ENCODE measurements around the gene EXOC6.

Gene EXOC6

DNA sequence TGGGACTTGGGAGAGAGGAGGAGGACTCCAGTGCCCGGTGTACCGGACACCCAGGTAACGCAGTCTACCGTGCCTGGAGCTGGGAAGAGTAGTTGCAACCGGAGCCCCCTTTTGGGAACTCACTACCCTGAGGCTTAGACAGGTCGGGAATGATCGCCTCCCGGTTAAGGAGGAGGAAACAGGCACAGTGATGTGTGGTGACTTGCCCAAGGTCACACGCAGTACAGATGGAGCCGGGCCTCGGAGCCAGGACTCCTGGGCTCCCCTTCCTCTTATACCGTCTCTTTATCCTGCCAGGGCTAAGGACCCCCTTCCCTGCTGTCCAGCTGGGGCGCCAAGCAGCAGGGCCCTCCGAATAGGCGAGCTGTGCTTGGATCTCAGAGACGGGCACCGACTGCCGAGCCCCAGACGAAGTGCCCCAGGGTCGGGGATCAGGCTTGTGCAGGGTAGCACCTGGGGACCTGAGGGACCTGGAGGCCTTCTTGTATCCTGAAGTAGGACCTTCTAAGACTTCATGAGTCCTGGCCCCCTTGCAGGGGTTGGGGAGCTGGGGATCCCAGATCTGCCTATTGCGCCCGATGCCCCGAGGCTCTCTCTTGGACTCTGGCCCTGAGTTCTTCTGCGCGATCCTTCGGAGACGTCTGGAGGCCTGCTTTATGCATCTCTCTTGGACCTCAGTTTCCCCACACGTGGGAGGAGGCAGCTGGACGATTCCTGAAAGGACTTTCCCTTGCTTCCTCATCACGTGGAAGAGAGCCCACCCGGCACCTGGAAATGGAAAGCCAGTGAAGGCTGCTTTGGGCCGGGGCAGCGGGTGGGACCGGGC, 224.6 kb downstream of the EXOC6 start:
- H3K4me1 ChIP-seq (ENCODE audit: control insufficient read depth, insufficient read depth, low read length, unreplicated experiment): peaks cover 8% of the 10 kb centered on the region
- no peaks in the 10 kb centered on the region for H3K79me2 ChIP-seq (ENCODE audit: control insufficient read depth, insufficient read depth, low read length, unreplicated experiment)
- H3K4me3 ChIP-seq (ENCODE audit: low read depth, low read length): peak overlapping the region; percentile 73
- H2AFZ ChIP-seq (ENCODE audit: low read length, unreplicated experiment): no peak overlapping the region
- H3K27ac ChIP-seq (ENCODE audit: low read depth, low read length): no peak overlapping the region
- H3K36me3 ChIP-seq (ENCODE audit: insufficient read depth, low read length): no peaks in the 10 kb centered on the region
- H3K27me3 ChIP-seq (ENCODE audit: insufficient read depth, low read length): peaks cover 94% of the 10 kb centered on the region

DNA sequence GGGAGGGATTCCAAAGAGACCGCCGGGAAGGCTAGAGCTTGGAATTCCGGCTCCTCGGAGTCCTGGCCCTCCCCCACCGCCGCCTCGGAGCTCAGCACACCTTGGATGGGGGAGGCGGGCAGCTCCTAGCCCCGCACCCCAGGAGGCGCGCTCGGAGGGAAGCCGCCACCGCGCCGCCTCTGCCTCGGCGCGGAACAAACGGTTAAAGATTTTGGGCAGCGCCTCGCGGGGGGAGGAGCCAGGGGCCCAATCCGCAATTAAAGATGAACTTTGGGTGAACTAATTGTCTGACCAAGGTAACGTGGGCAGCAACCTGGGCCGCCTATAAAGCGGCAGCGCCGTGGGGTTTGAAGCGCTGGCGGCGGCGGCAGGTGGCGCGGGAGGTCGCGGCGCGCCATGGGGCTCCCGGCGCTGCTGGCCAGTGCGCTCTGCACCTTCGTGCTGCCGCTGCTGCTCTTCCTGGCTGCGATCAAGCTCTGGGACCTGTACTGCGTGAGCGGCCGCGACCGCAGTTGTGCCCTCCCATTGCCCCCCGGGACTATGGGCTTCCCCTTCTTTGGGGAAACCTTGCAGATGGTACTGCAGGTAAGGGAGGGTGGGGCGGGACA, 225.3 kb downstream of the EXOC6 start, which contains the start of gene CYP26A1:
TSS of gene CYP26A1 (plus strand) at position 355 of the 608 bp plus-strand sequence. CDS start at position 397, 42 bp downstream.
- peak within 1 kb of the TSS; percentile 54; the same call in 1 of the 2 replicates for H3K4me3 ChIP-seq (ENCODE audit: low read depth, low read length)
- H3K27me3 ChIP-seq (ENCODE audit: insufficient read depth, low read length): peaks cover 91% of the 10 kb centered on the region
- H3K4me1 ChIP-seq (ENCODE audit: control insufficient read depth, insufficient read depth, low read length, unreplicated experiment): peaks cover 8% of the 10 kb centered on the region
- no peaks in the 10 kb centered on the region for H3K79me2 ChIP-seq (ENCODE audit: control insufficient read depth, insufficient read depth, low read length, unreplicated experiment)
- H2AFZ ChIP-seq (ENCODE audit: low read length, unreplicated experiment): no peak within 1 kb of the TSS
- H3K36me3 ChIP-seq (ENCODE audit: insufficient read depth, low read length): no peaks in the 10 kb centered on the region
- no peak within 1 kb of the TSS for H3K27ac ChIP-seq (ENCODE audit: low read depth, low read length)

DNA sequence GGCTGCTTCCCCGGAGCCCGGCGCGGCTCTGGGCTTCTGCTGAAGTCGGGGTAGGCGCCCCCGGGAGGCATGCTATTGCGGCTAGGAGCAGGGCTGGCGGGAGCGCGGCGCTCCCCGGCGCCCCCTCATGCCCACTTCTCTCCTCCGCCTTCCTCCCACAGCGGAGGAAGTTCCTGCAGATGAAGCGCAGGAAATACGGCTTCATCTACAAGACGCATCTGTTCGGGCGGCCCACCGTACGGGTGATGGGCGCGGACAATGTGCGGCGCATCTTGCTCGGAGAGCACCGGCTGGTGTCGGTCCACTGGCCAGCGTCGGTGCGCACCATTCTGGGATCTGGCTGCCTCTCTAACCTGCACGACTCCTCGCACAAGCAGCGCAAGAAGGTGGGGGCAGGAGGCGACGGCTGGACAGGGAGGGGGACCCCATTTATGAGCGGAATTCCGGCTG, 225.9 kb downstream of the EXOC6 start:
- Histone ChIP-seq H3K27me3 (ENCODE audit: insufficient read depth, low read length) (peaks cover 86% of the 10 kb centered on the region), H3K79me2 (ENCODE audit: control insufficient read depth, insufficient read depth, low read length, unreplicated experiment) (no peaks in the 10 kb centered on the region), H2AFZ (ENCODE audit: low read length, unreplicated experiment) (no peak overlapping the region), H3K36me3 (ENCODE audit: insufficient read depth, low read length) (no peaks in the 10 kb centered on the region), H3K27ac (ENCODE audit: low read depth, low read length) (no peak overlapping the region), H3K4me1 (ENCODE audit: control insufficient read depth, insufficient read depth, low read length, unreplicated experiment) (peaks cover 8% of the 10 kb centered on the region), H3K4me3 (ENCODE audit: low read depth, low read length) (peak overlapping the region; percentile 54; the same call in 1 of the 2 replicates)

DNA sequence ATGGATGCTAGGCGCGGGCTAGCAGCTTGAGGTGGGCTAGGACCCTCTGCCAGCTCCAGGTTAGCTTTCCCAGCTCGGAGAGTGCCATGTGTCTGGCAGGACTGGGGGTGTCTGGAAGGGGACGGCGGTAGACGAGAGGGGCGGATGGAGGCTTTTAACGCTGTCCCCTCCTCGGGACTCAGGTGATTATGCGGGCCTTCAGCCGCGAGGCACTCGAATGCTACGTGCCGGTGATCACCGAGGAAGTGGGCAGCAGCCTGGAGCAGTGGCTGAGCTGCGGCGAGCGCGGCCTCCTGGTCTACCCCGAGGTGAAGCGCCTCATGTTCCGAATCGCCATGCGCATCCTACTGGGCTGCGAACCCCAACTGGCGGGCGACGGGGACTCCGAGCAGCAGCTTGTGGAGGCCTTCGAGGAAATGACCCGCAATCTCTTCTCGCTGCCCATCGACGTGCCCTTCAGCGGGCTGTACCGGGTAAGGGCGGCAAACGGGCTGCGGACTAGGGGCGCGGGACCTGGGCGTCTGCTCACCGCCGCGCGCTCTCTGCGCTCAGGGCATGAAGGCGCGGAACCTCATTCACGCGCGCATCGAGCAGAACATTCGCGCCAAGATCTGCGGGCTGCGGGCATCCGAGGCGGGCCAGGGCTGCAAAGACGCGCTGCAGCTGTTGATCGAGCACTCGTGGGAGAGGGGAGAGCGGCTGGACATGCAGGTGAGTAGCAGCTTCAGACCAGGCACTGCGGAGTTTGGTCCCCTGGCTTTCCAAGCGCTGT, 226.5 kb downstream of the EXOC6 start:
- H3K27ac ChIP-seq (ENCODE audit: low read depth, low read length): no peak overlapping the region
- H3K27me3 ChIP-seq (ENCODE audit: insufficient read depth, low read length): peaks cover 82% of the 10 kb centered on the region
- peaks cover 8% of the 10 kb centered on the region for H3K4me1 ChIP-seq (ENCODE audit: control insufficient read depth, insufficient read depth, low read length, unreplicated experiment)
- no peak overlapping the region for H2AFZ ChIP-seq (ENCODE audit: low read length, unreplicated experiment)
- no peaks in the 10 kb centered on the region for H3K36me3 ChIP-seq (ENCODE audit: insufficient read depth, low read length)
- peak overlapping the region; percentile 54; the same call in 1 of the 2 replicates for H3K4me3 ChIP-seq (ENCODE audit: low read depth, low read length)
- no peaks in the 10 kb centered on the region for H3K79me2 ChIP-seq (ENCODE audit: control insufficient read depth, insufficient read depth, low read length, unreplicated experiment)

- Histone ChIP-seq H2AFZ (ENCODE audit: low read length, unreplicated experiment) (no peak overlapping the region), H3K4me1 (ENCODE audit: control insufficient read depth, insufficient read depth, low read length, unreplicated experiment) (peaks cover 13% of the 10 kb centered on the region), H3K27ac (ENCODE audit: low read depth, low read length) (no peak overlapping the region), H3K36me3 (ENCODE audit: insufficient read depth, low read length) (no peaks in the 10 kb centered on the region), H3K79me2 (ENCODE audit: control insufficient read depth, insufficient read depth, low read length, unreplicated experiment) (no peaks in the 10 kb centered on the region), H3K4me3 (ENCODE audit: low read depth, low read length) (no peak overlapping the region), H3K27me3 (ENCODE audit: insufficient read depth, low read length) (peaks cover 74% of the 10 kb centered on the region)
Measured at GRCh38 chr10:93075369-93076221, 227.3 kb downstream of the EXOC6 start.

DNA sequence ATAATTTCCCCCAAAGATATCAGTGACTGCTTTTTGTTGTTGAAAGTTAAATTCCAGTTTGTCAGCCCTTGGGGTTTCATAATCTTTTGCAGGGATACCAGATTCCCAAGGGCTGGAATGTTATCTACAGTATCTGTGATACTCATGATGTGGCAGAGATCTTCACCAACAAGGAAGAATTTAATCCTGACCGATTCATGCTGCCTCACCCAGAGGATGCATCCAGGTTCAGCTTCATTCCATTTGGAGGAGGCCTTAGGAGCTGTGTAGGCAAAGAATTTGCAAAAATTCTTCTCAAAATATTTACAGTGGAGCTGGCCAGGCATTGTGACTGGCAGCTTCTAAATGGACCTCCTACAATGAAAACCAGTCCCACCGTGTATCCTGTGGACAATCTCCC, 228.6 kb downstream of the EXOC6 start:
- Histone ChIP-seq H3K36me3 (ENCODE audit: insufficient read depth, low read length) (no peaks in the 10 kb centered on the region), H3K4me3 (ENCODE audit: low read depth, low read length) (no peak overlapping the region), H3K27ac (ENCODE audit: low read depth, low read length) (no peak overlapping the region), H3K4me1 (ENCODE audit: control insufficient read depth, insufficient read depth, low read length, unreplicated experiment) (peaks cover 11% of the 10 kb centered on the region), H3K79me2 (ENCODE audit: control insufficient read depth, insufficient read depth, low read length, unreplicated experiment) (no peaks in the 10 kb centered on the region), H2AFZ (ENCODE audit: low read length, unreplicated experiment) (no peak overlapping the region), H3K27me3 (ENCODE audit: insufficient read depth, low read length) (peaks cover 71% of the 10 kb centered on the region)

DNA sequence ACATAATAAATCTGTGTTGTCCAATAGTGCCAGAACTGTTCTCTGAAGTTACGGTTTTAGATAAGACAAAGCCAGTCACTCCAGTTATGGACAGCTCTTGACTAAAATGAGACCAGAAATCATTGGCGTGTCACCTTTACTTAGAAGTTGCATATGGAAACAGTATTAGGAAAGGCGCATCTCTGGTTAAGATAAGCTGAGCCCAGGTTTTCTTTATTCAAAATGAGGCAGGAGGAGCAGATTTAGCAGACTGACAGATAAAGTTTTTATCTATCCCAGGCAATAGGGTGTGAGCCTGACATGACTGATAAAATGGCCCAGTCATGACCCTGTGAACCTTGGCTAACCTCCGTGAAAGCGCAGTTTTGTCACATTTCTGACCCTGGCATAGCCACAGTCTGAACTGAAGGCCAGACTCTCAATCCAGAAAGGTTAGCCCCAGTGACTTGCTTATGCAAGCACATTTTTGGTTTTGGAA, 229.6 kb downstream of the EXOC6 start:
- H2AFZ ChIP-seq (ENCODE audit: low read length, unreplicated experiment): no peak overlapping the region
- peaks cover 61% of the 10 kb centered on the region for H3K27me3 ChIP-seq (ENCODE audit: insufficient read depth, low read length)
- H3K4me1 ChIP-seq (ENCODE audit: control insufficient read depth, insufficient read depth, low read length, unreplicated experiment): peaks cover 4% of the 10 kb centered on the region
- no peaks in the 10 kb centered on the region for H3K79me2 ChIP-seq (ENCODE audit: control insufficient read depth, insufficient read depth, low read length, unreplicated experiment)
- no peak overlapping the region for H3K4me3 ChIP-seq (ENCODE audit: low read depth, low read length)
- no peaks in the 10 kb centered on the region for H3K36me3 ChIP-seq (ENCODE audit: insufficient read depth, low read length)
- no peak overlapping the region for H3K27ac ChIP-seq (ENCODE audit: low read depth, low read length)

DNA sequence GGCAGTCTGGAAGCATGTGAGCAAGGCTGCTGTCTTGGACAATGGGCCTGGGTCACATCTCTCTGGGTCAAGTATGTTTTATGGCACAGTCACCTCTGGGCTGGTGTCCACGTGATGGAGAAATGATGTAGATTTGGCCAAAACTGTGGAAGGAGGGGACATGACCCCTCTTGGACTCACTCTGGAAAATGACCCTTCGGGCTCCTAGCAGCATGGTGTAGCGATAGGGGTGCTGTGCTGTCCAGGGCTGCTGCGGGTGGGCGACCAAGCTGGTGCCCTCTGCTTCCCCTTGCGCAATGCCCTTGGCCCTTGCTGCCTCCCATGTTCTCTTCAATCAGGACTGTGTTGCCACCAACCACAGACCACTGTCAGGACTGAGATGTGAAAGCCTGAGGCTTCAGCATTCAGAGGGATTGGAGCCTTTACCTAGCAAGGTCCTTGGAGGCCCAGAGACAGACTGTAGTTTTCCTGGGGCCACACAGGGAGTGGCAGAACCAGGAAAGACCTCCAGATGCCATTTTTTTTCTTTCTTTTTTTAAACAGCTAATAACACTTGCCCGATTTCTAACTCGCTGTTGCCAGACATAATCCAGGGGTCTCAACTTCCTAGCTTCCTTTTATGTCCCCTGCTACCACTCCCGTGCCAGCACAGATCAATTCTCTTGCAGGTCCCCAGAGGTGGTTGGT, 231.5 kb downstream of the EXOC6 start:
- Histone ChIP-seq H3K4me3 (ENCODE audit: low read depth, low read length) (peak overlapping the region; percentile 51), H3K36me3 (ENCODE audit: insufficient read depth, low read length) (no peaks in the 10 kb centered on the region), H3K4me1 (ENCODE audit: control insufficient read depth, insufficient read depth, low read length, unreplicated experiment) (peaks cover 4% of the 10 kb centered on the region), H3K79me2 (ENCODE audit: control insufficient read depth, insufficient read depth, low read length, unreplicated experiment) (no peaks in the 10 kb centered on the region), H3K27me3 (ENCODE audit: insufficient read depth, low read length) (peaks cover 41% of the 10 kb centered on the region), H3K27ac (ENCODE audit: low read depth, low read length) (no peak overlapping the region), H2AFZ (ENCODE audit: low read length, unreplicated experiment) (peak overlapping the region; percentile 90)

DNA sequence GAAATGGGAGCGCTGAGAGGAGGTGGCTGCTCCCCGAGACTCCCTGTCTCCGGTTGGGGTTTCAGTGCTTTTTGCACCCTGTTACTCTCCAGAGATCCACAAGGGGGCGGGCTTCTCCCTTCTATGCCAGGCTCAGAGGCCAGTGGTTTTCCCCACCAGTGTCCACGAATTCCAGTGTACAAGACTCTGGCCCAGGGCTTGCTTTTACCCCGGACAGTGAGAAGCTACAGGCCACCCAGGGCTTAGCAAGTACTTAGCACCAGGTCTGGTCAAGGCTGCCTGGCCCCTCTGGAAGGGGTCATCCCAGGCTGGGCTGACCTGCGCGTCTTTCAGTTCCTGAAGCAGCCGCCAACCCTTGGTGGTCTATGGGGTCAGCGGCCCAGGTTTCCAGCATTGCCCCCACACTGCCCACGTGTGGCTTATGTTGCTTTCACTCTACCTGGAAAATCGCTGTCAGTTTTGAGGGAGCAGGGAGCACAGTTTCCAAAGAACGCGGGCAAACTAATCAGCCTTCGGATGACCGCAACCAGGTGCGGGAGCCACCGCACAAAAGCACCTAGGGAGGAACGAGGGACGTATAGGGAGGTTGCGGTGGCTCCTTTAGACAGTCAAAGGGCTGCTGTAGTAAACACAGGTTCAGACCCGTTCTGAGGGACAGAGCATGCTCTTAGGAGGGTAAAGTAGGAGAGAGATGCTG, 232.2 kb downstream of the EXOC6 start:
- Histone ChIP-seq H3K4me3 (ENCODE audit: low read depth, low read length) (peak overlapping the region; percentile 51), H3K27ac (ENCODE audit: low read depth, low read length) (no peak overlapping the region)

More for the DNA sequence above, 232.2 kb downstream of the EXOC6 start:
- Histone ChIP-seq H3K36me3 (ENCODE audit: insufficient read depth, low read length) (no peaks in the 10 kb centered on the region), H3K79me2 (ENCODE audit: control insufficient read depth, insufficient read depth, low read length, unreplicated experiment) (no peaks in the 10 kb centered on the region), H3K4me1 (ENCODE audit: control insufficient read depth, insufficient read depth, low read length, unreplicated experiment) (peaks cover 4% of the 10 kb centered on the region), H2AFZ (ENCODE audit: low read length, unreplicated experiment) (peak overlapping the region; percentile 90), H3K27me3 (ENCODE audit: insufficient read depth, low read length) (peaks cover 36% of the 10 kb centered on the region)

All from ACC112 (cell line).